Endothelial cell of umbilical vein (primary cell): ENCODE measurements around the gene MAP4K4. TPM values are rescaled to one million over a fixed set of nuclear protein-coding genes. Genes with fewer than 3 reads are reported as not detected.

Source experiments
- BruUV-seq: library from RNA; stranded (reverse); fragments of 400-500 nt; replicated peaks from 2 replicates; lab custom pipeline; 2021; lab: Mats Ljungman, UMichigan
- CTCF ChIA-PET: fragments of 300-600, 350-600 bp; sonication (Branson Sonifier 250); formaldehyde crosslinking; loops from one replicate; lab custom pipeline; 2021; ENCODE audit warnings: antibody characterized with exemption, inconsistent platforms; lab: Charles Lee
- POLR2A ChIA-PET: fragments of 300-600, 350-600 bp; sonication (Branson Sonifier 250); formaldehyde crosslinking; loops from one replicate; lab custom pipeline; 2021; ENCODE audit warnings: antibody characterized with exemption, inconsistent platforms; lab: Charles Lee
- DNase-seq: peaks from one replicate; pipeline ENCODE4 v3.0.0-alpha.2; 2011; ENCODE audit warnings: low read depth, low spot score
- FAIRE-seq: peaks from 2 replicates; lab custom pipeline; 2011; peaks lifted over from hg19 to GRCh38; lab: Jason Lieb, UNC
- H2AFZ ChIP-seq: 2 replicates; pipeline ENCODE4 v1.6.0; 2012; ENCODE audit warnings: low read depth, low read length, control low read depth, inconsistent platforms
- H3K27ac ChIP-seq: 2 replicates; pipeline ENCODE4 v1.5.1; 2011; ENCODE audit warnings: low read depth, mild to moderate bottlenecking, control low read depth, low read length, moderate library complexity; ENCODE audit not compliant: insufficient read depth
- H3K27me3 ChIP-seq, 2 experiments: 2 replicates each; pipeline versions ENCODE4 v1.6.0 to v1.6.1; 2011; ENCODE audit warnings: low read length in 2 of 2, mixed read lengths in 1 of 2; ENCODE audit not compliant: control insufficient read depth in 2 of 2, insufficient read depth in 2 of 2
- H3K36me3 ChIP-seq, 2 experiments: 2 replicates in 1 of 2; 3 replicates in 1 of 2; pipeline ENCODE4 v1.5.1; 2011; ENCODE audit warnings: low read length in 2 of 2, mild to moderate bottlenecking in 1 of 2, moderate library complexity in 1 of 2; ENCODE audit not compliant: control insufficient read depth in 2 of 2, insufficient read depth in 2 of 2; ENCODE audit errors: extremely low read depth in 1 of 2
- H3K4me1 ChIP-seq: 3 replicates; pipeline ENCODE4 v1.5.1; 2011; ENCODE audit warnings: mild to moderate bottlenecking, low read length; ENCODE audit not compliant: control insufficient read depth, insufficient read depth; ENCODE audit errors: extremely low read depth
- H3K4me2 ChIP-seq: 2 replicates; pipeline ENCODE4 v1.6.1; 2011; ENCODE audit warnings: low read length, control low read depth, mixed read lengths; ENCODE audit not compliant: insufficient read depth
- H3K4me3 ChIP-seq, 3 experiments: fragments of 200-600 bp in 1 of 3; sonication (generic), shearing (Covaris generic) in 1 of 3; replicated peaks in 1 of 3; 2 replicates each; pipeline ENCODE4 v1.5.1; 2011 to 2016; ENCODE audit warnings: control low read depth in 3 of 3, low read length in 3 of 3, mild to moderate bottlenecking in 2 of 3, inconsistent platforms in 1 of 3, low read depth in 1 of 3, moderate library complexity in 1 of 3; ENCODE audit not compliant: insufficient read depth in 1 of 3
- H3K79me2 ChIP-seq: 2 replicates; pipeline ENCODE4 v1.6.0; 2012; ENCODE audit warnings: low read length, inconsistent platforms; ENCODE audit not compliant: control insufficient read depth, insufficient read depth
- H3K9ac ChIP-seq: replicated peaks from 2 replicates; pipeline ENCODE3; 2011; ENCODE audit warnings: low read length, control low read depth; ENCODE audit not compliant: insufficient read depth; ENCODE audit errors: extremely low read depth
- H3K9me1 ChIP-seq: replicated peaks from 3 replicates; pipeline ENCODE4 v1.6.0; 2011; ENCODE audit warnings: mild to moderate bottlenecking, low read length; ENCODE audit not compliant: control insufficient read depth, insufficient read depth; ENCODE audit errors: extremely low read depth
- H3K9me3 ChIP-seq: replicated peaks from 2 replicates; pipeline ENCODE4 v1.5.1; 2012; ENCODE audit warnings: low read length, inconsistent platforms; ENCODE audit not compliant: control insufficient read depth, insufficient read depth
- H4K20me1 ChIP-seq: replicated peaks from 2 replicates; pipeline ENCODE3; 2011; ENCODE audit warnings: mild to moderate bottlenecking, low read length; ENCODE audit not compliant: control insufficient read depth, insufficient read depth; ENCODE audit errors: extremely low read depth
- EZH2 ChIP-seq: IDR thresholded peaks from 2 replicates; pipeline ENCODE4 v1.6.1; 2012; ENCODE audit warnings: borderline replicate concordance, low read depth, mild to moderate bottlenecking, moderate library complexity, low read length, inconsistent platforms; ENCODE audit not compliant: severe bottlenecking
- FOS ChIP-seq: IDR thresholded peaks from 2 replicates; pipeline ENCODE4 v1.6.1; 2011; ENCODE audit warnings: mild to moderate bottlenecking, low read length, moderate library complexity, borderline replicate concordance; ENCODE audit not compliant: insufficient read depth
- GATA2 ChIP-seq: IDR thresholded peaks from 2 replicates; pipeline ENCODE4 v1.7.0; 2011; ENCODE audit warnings: low read depth, mild to moderate bottlenecking, moderate library complexity, mixed read lengths, low read length; ENCODE audit not compliant: insufficient read length, insufficient read depth
- JUN ChIP-seq: IDR thresholded peaks from 2 replicates; pipeline ENCODE4 v1.6.1; 2011; ENCODE audit warnings: borderline replicate concordance, low read depth; ENCODE audit not compliant: insufficient read length, insufficient read depth
- MAX ChIP-seq: IDR thresholded peaks from 2 replicates; pipeline ENCODE4 v1.6.1; 2011; ENCODE audit not compliant: insufficient read depth, insufficient read length
- MYC ChIP-seq: IDR thresholded peaks from one replicate; pipeline ENCODE4 v1.6.1; 2011; ENCODE audit warnings: mild to moderate bottlenecking, low read depth, low read length
- POLR2A ChIP-seq: IDR thresholded peaks from 2 replicates; pipeline ENCODE4 v1.6.1; 2012; ENCODE audit warnings: low read depth, mild to moderate bottlenecking, control low read depth, low read length
- POLR2AphosphoS5 ChIP-seq: IDR thresholded peaks from 2 replicates; pipeline ENCODE4 v1.6.1; 2012; ENCODE audit warnings: low read depth, mild to moderate bottlenecking, control low read depth, low read length, moderate library complexity; ENCODE audit not compliant: insufficient read depth
- dilution Hi-C: fragments of 300-500 bp; cut with MboI; formaldehyde crosslinking; loops from one replicate; pipeline ENCODE4 v1.15.0; 2019; ENCODE audit warnings: low sequenced_read_pairs; ENCODE audit not compliant: extremely low pct_ligation_motif_present
- intact Hi-C: fragments of 100-400 bp; cut with micrococcal nuclease; formaldehyde crosslinking; loops from one replicate; pipeline ENCODE4 v1.10.0; 2022
- polyA plus RNA-seq, 4 experiments: library from polyadenylated mRNA; depleted of rRNA in 3 of 4; stranded (reverse) in 3 of 4; unstranded in 1 of 4; fragments of >200 nt; gene quantifications; 2 replicates each; pipeline versions ENCODE4 v1.2.1 to v1.2.3, GENCODE V29; 2011 to 2012; ENCODE audit warnings: missing spikeins in 1 of 4
- total RNA-seq: library from RNA; stranded (reverse); gene quantifications from 2 replicates; pipeline ENCODE4 v1.2.3, GENCODE V29; 2021
- TF ChIP-seq, protein P1 (sequence below), 2 donors: IDR thresholded peaks; 1 replicate in 1 of 2; 2 replicates in 1 of 2; pipeline ENCODE4 v1.5.1; 2011; ENCODE audit warnings: low read length in 2 of 2, mild to moderate bottlenecking in 2 of 2, moderate library complexity in 2 of 2, control low read depth in 1 of 2, inconsistent platforms in 1 of 2, low read depth in 1 of 2; ENCODE audit not compliant: insufficient read depth in 1 of 2; ENCODE audit errors: extremely low read depth in 1 of 2

The MAP4K4 gene
- total and polyA plus RNA-seq, 2 donors (not counting 3 experiments of a cell fraction or from before 2014, with no cell fraction given), result 79.4 to 269 TPM

- Histone ChIP-seq H2AFZ (no peak overlapping the region), H3K27me3 (no peaks in the 10 kb centered on the region), H3K9me1 (no peaks in the 10 kb centered on the region), H3K9me3 (no peaks in the 10 kb centered on the region), H3K4me1 (no peaks in the 10 kb centered on the region), H3K27ac (no peak overlapping the region), H4K20me1 (peaks cover 2% of the 10 kb centered on the region), H3K79me2 (peaks cover 19% of the 10 kb centered on the region), H3K9ac (no peak overlapping the region), H3K4me2 (no peak overlapping the region), H3K36me3 (peaks cover 41 to 62% of the 10 kb centered on the region in 2 experiments), H3K4me3 (no peak overlapping the region)
- intact Hi-C loops (no loop called here), dilution Hi-C loops (no loop called here)
- no peak for FAIRE-seq
- no TSS peak for BruUV-seq
- POLR2A ChIA-PET, result no interaction called here
- TF ChIP-seq, protein P1, sequence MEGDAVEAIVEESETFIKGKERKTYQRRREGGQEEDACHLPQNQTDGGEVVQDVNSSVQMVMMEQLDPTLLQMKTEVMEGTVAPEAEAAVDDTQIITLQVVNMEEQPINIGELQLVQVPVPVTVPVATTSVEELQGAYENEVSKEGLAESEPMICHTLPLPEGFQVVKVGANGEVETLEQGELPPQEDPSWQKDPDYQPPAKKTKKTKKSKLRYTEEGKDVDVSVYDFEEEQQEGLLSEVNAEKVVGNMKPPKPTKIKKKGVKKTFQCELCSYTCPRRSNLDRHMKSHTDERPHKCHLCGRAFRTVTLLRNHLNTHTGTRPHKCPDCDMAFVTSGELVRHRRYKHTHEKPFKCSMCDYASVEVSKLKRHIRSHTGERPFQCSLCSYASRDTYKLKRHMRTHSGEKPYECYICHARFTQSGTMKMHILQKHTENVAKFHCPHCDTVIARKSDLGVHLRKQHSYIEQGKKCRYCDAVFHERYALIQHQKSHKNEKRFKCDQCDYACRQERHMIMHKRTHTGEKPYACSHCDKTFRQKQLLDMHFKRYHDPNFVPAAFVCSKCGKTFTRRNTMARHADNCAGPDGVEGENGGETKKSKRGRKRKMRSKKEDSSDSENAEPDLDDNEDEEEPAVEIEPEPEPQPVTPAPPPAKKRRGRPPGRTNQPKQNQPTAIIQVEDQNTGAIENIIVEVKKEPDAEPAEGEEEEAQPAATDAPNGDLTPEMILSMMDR (IDR thresholded peaks at IDR 0.05; ENCODE audit: extremely low read depth in 1 of 2, insufficient read depth in 1 of 2, low read depth in 1 of 2, low read length in 2 of 2), result no peak
- TF ChIP-seq MAX (no peak), FOS (no peak), GATA2 (no peak), POLR2A (no peak), EZH2 (no peak), JUN (no peak), MYC (no peak), POLR2AphosphoS5 (no peak)
- CTCF ChIA-PET, result interaction anchor here (1.0 to 1.6 kb wide), 5 partner anchors 9 to 532 kb away, joined by 3 to 12 read pairs (median 5); no protein-coding TSS in a partner anchor
- DNase-seq, result no peak
These were observed 176.6 kb downstream of the MAP4K4 start for GRCh38 chr2:101874069-101874468.
